HCT116 (cell line): ENCODE data around the gene KHSRP. TPM values are rescaled to one million over a fixed set of nuclear protein-coding genes. Genes with fewer than 3 reads are reported as not detected.

Source experiments
- ATAC-seq: fragments of 200-7000 bp; cut with Tn5 transposase; 2 replicates; pipeline ENCODE4 v1.9.1; 2020; ENCODE audit warnings: mild to moderate bottlenecking, moderate library complexity
- BruUV-seq: library from RNA; stranded (reverse); fragments of 400-500 nt; replicated peaks from 2 replicates; lab custom pipeline; 2021; lab: Mats Ljungman, UMichigan
- CTCF ChIA-PET: fragments of 300-600 bp; sonication (Branson Sonifier 250); formaldehyde crosslinking; loops from one replicate; lab custom pipeline; 2021; ENCODE audit warnings: antibody characterized with exemption; lab: Charles Lee
- POLR2A ChIA-PET: fragments of 300-600, 350-600 bp; sonication (Branson Sonifier 250); formaldehyde crosslinking; loops from one replicate; lab custom pipeline; 2021; ENCODE audit warnings: antibody characterized with exemption; lab: Charles Lee
- RAD21 ChIA-PET, 2 experiments: fragments of 300-600 bp; sonication (Branson Sonifier 250); formaldehyde crosslinking; loops; one replicate each; lab custom pipeline; 2023; ENCODE audit warnings: low total read pairs in 2 of 2; ENCODE audit not compliant: uncharacterized antibody in 2 of 2, unreplicated experiment in 2 of 2, low non-redundant PET in 1 of 2; lab: Charles Lee
- DNase-seq: peaks from one replicate; pipeline ENCODE4 v3.0.0-alpha.2; 2010; ENCODE audit warnings: low read depth, low spot score
- H2AFZ ChIP-seq: fragments of 200-600 bp; shearing (Covaris generic), sonication (generic); 2 replicates; pipeline ENCODE4 v1.6.1; 2017; ENCODE audit warnings: low read depth, mixed run types, mixed read lengths, antibody characterized with exemption, low read length; ENCODE audit not compliant: poor library complexity, severe bottlenecking
- H3K27ac ChIP-seq: 2 replicates; pipeline ENCODE4 v1.5.1; 2012; ENCODE audit warnings: low read depth, low read length
- H3K27me3 ChIP-seq: fragments of 200-600 bp; sonication (generic); 2 replicates; pipeline ENCODE4 v1.6.1; 2016; ENCODE audit warnings: mixed run types, low read length, mixed read lengths; ENCODE audit not compliant: insufficient read depth
- H3K36me3 ChIP-seq, 2 experiments: fragments of 200-500 bp in 1 of 2; fragments of 200-600 bp in 1 of 2; sonication (Bioruptor generic) in 1 of 2; sonication (generic) in 1 of 2; 2 replicates each; pipeline versions ENCODE4 v1.5.1 to v1.6.1; 2014 to 2016; ENCODE audit warnings: low read length in 2 of 2, inconsistent platforms in 1 of 2, mixed read lengths in 1 of 2, mixed run types in 1 of 2; ENCODE audit not compliant: insufficient read depth in 2 of 2, control insufficient read depth in 1 of 2
- H3K4me1 ChIP-seq, 2 experiments: fragments of 200-600 bp in 1 of 2; sonication (generic) in 1 of 2; 2 replicates each; pipeline versions ENCODE4 v1.5.1 to v1.6.1; 2012 to 2017; ENCODE audit warnings: low read length in 2 of 2, inconsistent platforms in 1 of 2, mild to moderate bottlenecking in 1 of 2, mixed read lengths in 1 of 2, mixed run types in 1 of 2, moderate library complexity in 1 of 2; ENCODE audit not compliant: insufficient read depth in 2 of 2, control insufficient read depth in 1 of 2
- H3K4me2 ChIP-seq: fragments of 200-600 bp; sonication (generic); 2 replicates; pipeline ENCODE4 v1.6.1; 2017; ENCODE audit warnings: mixed run types, low read length, mixed read lengths
- H3K4me3 ChIP-seq, 2 experiments: fragments of 200-600 bp in 1 of 2; sonication (generic) in 1 of 2; replicated peaks in 1 of 2; 2 replicates each; pipeline ENCODE4 v1.5.1; 2011 to 2016; ENCODE audit warnings: low read length in 2 of 2, control low read depth in 1 of 2, low read depth in 1 of 2, mild to moderate bottlenecking in 1 of 2, mixed read lengths in 1 of 2, mixed run types in 1 of 2
- H3K79me2 ChIP-seq: fragments of 200-600 bp; sonication (generic); 2 replicates; pipeline ENCODE4 v1.6.1; 2017; ENCODE audit warnings: mild to moderate bottlenecking, mixed run types, low read length, moderate library complexity, mixed read lengths; ENCODE audit not compliant: insufficient read depth
- H3K9ac ChIP-seq: fragments of 200-600 bp; sonication (generic); 2 replicates; pipeline ENCODE4 v1.6.1; 2016; ENCODE audit warnings: low read length, mixed read lengths
- H3K9me2 ChIP-seq: fragments of 200-600 bp; sonication (generic), shearing (Covaris generic); 2 replicates; pipeline ENCODE4 v1.6.1; 2017; ENCODE audit warnings: mixed run types, mild to moderate bottlenecking, moderate library complexity; ENCODE audit not compliant: insufficient read depth
- H3K9me3 ChIP-seq, 2 experiments: fragments of 200-500 bp in 1 of 2; fragments of 200-600 bp in 1 of 2; sonication (Bioruptor generic) in 1 of 2; sonication (generic) in 1 of 2; 2 replicates each; pipeline ENCODE4 v1.6.1; 2014 to 2017; ENCODE audit warnings: low read length in 2 of 2, mixed read lengths in 2 of 2, inconsistent platforms in 1 of 2, low read depth in 1 of 2, mild to moderate bottlenecking in 1 of 2, mixed run types in 1 of 2, moderate library complexity in 1 of 2; ENCODE audit not compliant: control insufficient read depth in 1 of 2, insufficient read depth in 1 of 2
- H4K20me1 ChIP-seq: fragments of 200-600 bp; sonication (generic), shearing (Covaris generic); 2 replicates; pipeline ENCODE4 v1.6.1; 2017; ENCODE audit warnings: mixed run types, mild to moderate bottlenecking, moderate library complexity; ENCODE audit not compliant: insufficient read depth
- CEBPB ChIP-seq: IDR thresholded peaks from 2 replicates; pipeline ENCODE4 v1.6.1; 2012; ENCODE audit warnings: low read depth
- EZH2 ChIP-seq: fragments of 200-600 bp; sonication (generic); IDR thresholded peaks from 2 replicates; pipeline ENCODE4 v1.6.1; 2017; ENCODE audit warnings: antibody characterized with exemption, mixed run types
- FOSL1 ChIP-seq: IDR thresholded peaks from 2 replicates; pipeline ENCODE4 v1.6.1; 2012; ENCODE audit warnings: low read depth
- POLR2A ChIP-seq: IDR thresholded peaks from 2 replicates; pipeline ENCODE4 v1.7.0; 2011; ENCODE audit warnings: borderline replicate concordance; ENCODE audit not compliant: insufficient read depth, insufficient read length; ENCODE audit errors: extremely low read depth
- SIN3A ChIP-seq: IDR thresholded peaks from 2 replicates; pipeline ENCODE4 v1.6.1; 2012; ENCODE audit warnings: low read depth
- YY1 ChIP-seq: IDR thresholded peaks from 2 replicates; pipeline ENCODE4 v1.6.1; 2011; ENCODE audit warnings: low read length, low read depth, moderate library complexity, mild to moderate bottlenecking; ENCODE audit not compliant: insufficient replicate concordance; ENCODE audit errors: extremely low read depth
- intact Hi-C: fragments of 100-400 bp; cut with micrococcal nuclease; formaldehyde crosslinking; loops from 2 replicates; pipeline ENCODE4 v1.10.0; 2022
- total RNA-seq: library from RNA; stranded (reverse); gene quantifications from one replicate; pipeline ENCODE4 v1.2.1, GENCODE V29; 2021; ENCODE audit not compliant: unreplicated experiment
- TF ChIP-seq, protein P1 (sequence below): IDR thresholded peaks from 2 replicates; pipeline ENCODE4 v1.6.1; 2011; ENCODE audit warnings: mild to moderate bottlenecking, low read length, moderate library complexity; ENCODE audit not compliant: insufficient replicate concordance; ENCODE audit errors: extremely low read depth

KHSRP gene
- total RNA-seq, 1 experiment from 2014 or later, result 553 TPM

DNA sequence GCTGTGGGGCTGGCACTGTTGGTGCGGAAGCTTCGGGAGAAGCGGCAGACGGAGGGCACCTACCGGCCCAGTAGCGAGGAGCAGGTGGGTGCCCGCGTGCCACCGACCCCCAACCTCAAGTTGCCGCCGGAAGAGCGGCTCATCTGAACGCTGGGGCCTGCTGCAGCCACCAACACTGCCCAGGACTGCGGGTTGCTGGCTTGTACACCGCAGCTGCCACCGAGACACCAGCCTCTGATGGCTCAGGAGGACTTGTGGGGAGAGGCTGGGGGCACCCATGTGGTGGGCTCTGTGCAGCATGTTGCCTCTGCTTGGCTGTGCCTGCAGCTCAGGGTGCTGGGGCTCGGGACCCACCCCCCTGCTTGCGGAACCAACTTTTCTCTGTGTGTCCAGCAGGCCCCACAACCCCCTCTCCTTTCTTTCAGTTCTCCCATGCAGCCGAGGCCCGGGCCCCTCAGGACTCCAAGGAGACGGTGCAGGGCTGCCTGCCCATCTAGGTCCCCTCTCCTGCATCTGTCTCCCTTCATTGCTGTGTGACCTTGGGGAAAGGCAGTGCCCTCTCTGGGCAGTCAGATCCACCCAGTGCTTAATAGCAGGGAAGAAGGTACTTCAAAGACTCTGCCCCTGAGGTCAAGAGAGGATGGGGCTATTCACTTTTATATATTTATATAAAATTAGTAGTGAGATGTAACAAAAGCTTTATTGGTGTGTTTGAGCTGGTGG lies 42.1 kb upstream of the KHSRP start:
- DNase-seq (no peak), ATAC-seq (no peak)
- TF ChIP-seq FOSL1 (no peak), POLR2A (no peak), CEBPB (no peak), SIN3A (no peak), EZH2 (no peak), YY1 (no peak)
- TF ChIP-seq, protein P1, sequence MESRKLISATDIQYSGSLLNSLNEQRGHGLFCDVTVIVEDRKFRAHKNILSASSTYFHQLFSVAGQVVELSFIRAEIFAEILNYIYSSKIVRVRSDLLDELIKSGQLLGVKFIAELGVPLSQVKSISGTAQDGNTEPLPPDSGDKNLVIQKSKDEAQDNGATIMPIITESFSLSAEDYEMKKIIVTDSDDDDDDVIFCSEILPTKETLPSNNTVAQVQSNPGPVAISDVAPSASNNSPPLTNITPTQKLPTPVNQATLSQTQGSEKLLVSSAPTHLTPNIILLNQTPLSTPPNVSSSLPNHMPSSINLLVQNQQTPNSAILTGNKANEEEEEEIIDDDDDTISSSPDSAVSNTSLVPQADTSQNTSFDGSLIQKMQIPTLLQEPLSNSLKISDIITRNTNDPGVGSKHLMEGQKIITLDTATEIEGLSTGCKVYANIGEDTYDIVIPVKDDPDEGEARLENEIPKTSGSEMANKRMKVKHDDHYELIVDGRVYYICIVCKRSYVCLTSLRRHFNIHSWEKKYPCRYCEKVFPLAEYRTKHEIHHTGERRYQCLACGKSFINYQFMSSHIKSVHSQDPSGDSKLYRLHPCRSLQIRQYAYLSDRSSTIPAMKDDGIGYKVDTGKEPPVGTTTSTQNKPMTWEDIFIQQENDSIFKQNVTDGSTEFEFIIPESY, result no peak
- Histone ChIP-seq H3K4me3 (no peak overlapping the region), H4K20me1 (no peaks in the 10 kb centered on the region), H3K9me3 (no peaks in the 10 kb centered on the region), H3K9ac (no peak overlapping the region), H3K36me3 (peaks cover 0 to 10% of the 10 kb centered on the region in 2 experiments; a peak in 2 of 4 replicates), H3K27ac (no peak overlapping the region), H3K9me2 (no peaks in the 10 kb centered on the region), H2AFZ (no peak overlapping the region), H3K27me3 (no peaks in the 10 kb centered on the region), H3K79me2 (peaks cover 14% of the 10 kb centered on the region), H3K4me2 (no peak overlapping the region), H3K4me1 (peaks cover 11 to 14% of the 10 kb centered on the region in 2 experiments; a peak in 3 of 4 replicates)
- ChIA-PET POLR2A (no interaction called here), RAD21 (interaction anchor here in 1 of 2 experiments (0.7 kb wide), 1 partner anchor 276 kb away, joined by 3 read pairs; no protein-coding TSS in a partner anchor), CTCF (no interaction called here)
- no TSS peak for BruUV-seq
- intact Hi-C loops, result no loop called here
